ENCODE measurements around the gene CDK11B.

GRCh38 chr1:1664941-1665814, 6.4 kb upstream of the CDK11B start:
- TF ChIP-seq POLR2A (IDR thresholded peaks at IDR 0.05), result no peak
- no peak for TF ChIP-seq CTCF (IDR thresholded peaks at IDR 0.05)

Measured in lower leg skin (tissue), 3 donors.